ENCODE results near the gene SDK1. TPM values are rescaled to one million over a fixed set of nuclear protein-coding genes. Genes with fewer than 3 reads are reported as not detected.

SDK1 gene
- total RNA-seq, 2 experiments from 2014 or later, result 0.03 to 0.05 TPM

GRCh38 chr7:3979611-3980299 is 678.7 kb downstream of the SDK1 start:
- no peak overlapping the region for H3K4me3 Mint-ChIP-seq
- CTCF ChIA-PET, result no interaction called here
- no peaks in the 10 kb centered on the region for H3K9me3 Mint-ChIP-seq (ENCODE audit: insufficient read depth)
- no peak overlapping the region for H3K27ac Mint-ChIP-seq
- no peaks in the 10 kb centered on the region for H3K27me3 Mint-ChIP-seq (ENCODE audit: low read depth)
- no peaks in the 10 kb centered on the region for H3K4me1 Mint-ChIP-seq (ENCODE audit: low read depth)
- POLR2A ChIA-PET, result no interaction called here
- no peak for DNase-seq
- H3K36me3 Mint-ChIP-seq (ENCODE audit: low read depth), result no peaks in the 10 kb centered on the region
- ATAC-seq, result no peak

DNA sequence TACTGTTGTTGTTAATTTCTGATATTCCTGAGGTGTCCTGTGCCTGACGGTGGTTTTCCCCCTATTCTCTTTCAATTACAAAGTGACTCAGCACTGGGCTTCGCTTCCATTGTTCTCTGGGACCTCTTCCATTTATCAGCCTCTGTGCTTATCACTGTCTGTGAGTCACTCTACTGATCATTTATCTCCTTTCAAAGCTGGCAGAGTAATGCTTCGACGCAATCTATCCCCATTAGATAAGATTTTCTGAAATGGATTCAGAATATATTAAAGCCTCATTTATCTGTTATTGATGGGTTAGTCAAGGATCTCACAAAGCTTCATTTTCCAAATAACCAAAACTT is 679.2 kb downstream of the SDK1 start:
- Mint-ChIP-seq H3K9me3 (ENCODE audit: insufficient read depth) (no peaks in the 10 kb centered on the region), H3K4me1 (ENCODE audit: low read depth) (no peaks in the 10 kb centered on the region), H3K27me3 (ENCODE audit: low read depth) (no peaks in the 10 kb centered on the region), H3K27ac (no peak overlapping the region), H3K4me3 (no peak overlapping the region), H3K36me3 (ENCODE audit: low read depth) (no peaks in the 10 kb centered on the region)
- CTCF ChIA-PET, result no interaction called here
- DNase-seq (no peak), ATAC-seq (no peak)
- POLR2A ChIA-PET, result no interaction called here

DNA sequence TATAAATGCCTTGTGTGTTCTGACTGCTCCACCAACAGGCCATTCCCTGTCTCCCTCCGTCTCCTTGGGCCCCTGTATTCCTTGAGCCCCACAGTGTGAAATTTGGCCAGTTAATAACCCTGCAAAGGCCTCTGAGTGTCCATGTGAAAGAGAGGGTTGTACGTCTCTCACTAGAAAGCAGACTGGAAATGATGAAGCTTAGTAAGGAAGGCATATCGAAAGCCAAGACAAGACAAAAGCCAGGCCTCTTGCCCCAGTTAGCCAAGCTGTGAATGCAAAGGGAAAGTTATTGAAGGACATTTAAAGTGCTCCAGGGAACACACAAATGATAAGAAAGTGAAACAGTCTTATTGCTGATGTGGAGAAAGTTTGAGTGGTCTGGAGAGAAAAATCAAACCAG is 680.2 kb downstream of the SDK1 start:
- ChIA-PET POLR2A (no interaction called here), CTCF (interaction anchor here (1.0 kb wide), 1 partner anchor 12 kb away, joined by 3 read pairs; no protein-coding TSS in a partner anchor)
- H3K36me3 Mint-ChIP-seq (ENCODE audit: low read depth), result no peaks in the 10 kb centered on the region
- no peaks in the 10 kb centered on the region for H3K27me3 Mint-ChIP-seq (ENCODE audit: low read depth)
- DNase-seq (no peak), ATAC-seq (no peak)
- H3K4me1 Mint-ChIP-seq (ENCODE audit: low read depth), result no peaks in the 10 kb centered on the region
- no peak overlapping the region for H3K27ac Mint-ChIP-seq
- no peak overlapping the region for H3K4me3 Mint-ChIP-seq
- no peaks in the 10 kb centered on the region for H3K9me3 Mint-ChIP-seq (ENCODE audit: insufficient read depth)

GRCh38 chr7:3984456-3984855 is 683.4 kb downstream of the SDK1 start:
- Mint-ChIP-seq H3K27ac (no peak overlapping the region), H3K36me3 (ENCODE audit: low read depth) (no peaks in the 10 kb centered on the region), H3K4me3 (no peak overlapping the region), H3K9me3 (ENCODE audit: insufficient read depth) (no peaks in the 10 kb centered on the region), H3K27me3 (ENCODE audit: low read depth) (no peaks in the 10 kb centered on the region), H3K4me1 (ENCODE audit: low read depth) (no peaks in the 10 kb centered on the region)
- ChIA-PET CTCF (no interaction called here), POLR2A (no interaction called here)
- ATAC-seq (no peak), DNase-seq (no peak)

GRCh38 chr7:3986927-3987326 is 685.9 kb downstream of the SDK1 start:
- Mint-ChIP-seq H3K27me3 (ENCODE audit: low read depth) (no peaks in the 10 kb centered on the region), H3K9me3 (ENCODE audit: insufficient read depth) (no peaks in the 10 kb centered on the region), H3K36me3 (ENCODE audit: low read depth) (no peaks in the 10 kb centered on the region), H3K27ac (no peak overlapping the region), H3K4me3 (no peak overlapping the region), H3K4me1 (ENCODE audit: low read depth) (no peaks in the 10 kb centered on the region)
- POLR2A ChIA-PET, result no interaction called here
- DNase-seq, result no peak
- CTCF ChIA-PET, result no interaction called here
- no peak for ATAC-seq

DNA sequence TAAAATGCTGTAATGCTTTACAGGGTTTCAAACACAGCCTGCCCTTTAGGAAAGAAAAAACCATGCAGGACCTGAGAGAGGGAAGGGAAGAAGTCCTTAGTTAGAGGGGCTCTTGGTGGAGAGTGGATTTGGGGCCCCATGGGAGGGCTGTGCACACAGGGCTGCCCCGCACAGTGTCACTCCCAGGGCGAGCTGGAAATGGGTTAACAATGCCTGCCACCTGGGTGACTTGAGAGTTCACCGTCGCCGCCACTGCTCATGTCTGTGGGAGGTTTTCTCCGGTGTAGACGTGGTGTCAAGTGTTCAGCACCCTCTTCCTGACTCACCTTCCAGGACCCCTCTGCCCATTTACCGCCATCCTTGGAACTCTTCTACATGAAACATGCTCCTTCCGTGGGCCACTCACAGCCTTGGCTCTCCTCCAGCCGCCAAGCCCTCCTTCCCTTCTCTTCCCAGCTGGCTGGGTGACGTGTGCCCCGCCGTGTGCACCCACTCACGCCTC is 686.4 kb downstream of the SDK1 start:
- POLR2A ChIA-PET, result no interaction called here
- H3K36me3 Mint-ChIP-seq (ENCODE audit: low read depth), result no peaks in the 10 kb centered on the region
- H3K4me1 Mint-ChIP-seq (ENCODE audit: low read depth), result no peaks in the 10 kb centered on the region
- no peaks in the 10 kb centered on the region for H3K9me3 Mint-ChIP-seq (ENCODE audit: insufficient read depth)
- ATAC-seq, result no peak
- no peak for DNase-seq
- no peak overlapping the region for H3K27ac Mint-ChIP-seq
- H3K27me3 Mint-ChIP-seq (ENCODE audit: low read depth), result no peaks in the 10 kb centered on the region
- no peak overlapping the region for H3K4me3 Mint-ChIP-seq
- CTCF ChIA-PET, result no interaction called here

GRCh38 chr7:3989723-3990122 is 688.7 kb downstream of the SDK1 start:
- no peaks in the 10 kb centered on the region for H3K9me3 Mint-ChIP-seq (ENCODE audit: insufficient read depth)
- no peaks in the 10 kb centered on the region for H3K27me3 Mint-ChIP-seq (ENCODE audit: low read depth)
- ATAC-seq (no peak), DNase-seq (no peak)
- no peak overlapping the region for H3K27ac Mint-ChIP-seq
- H3K4me3 Mint-ChIP-seq, result no peak overlapping the region
- ChIA-PET POLR2A (no interaction called here), CTCF (no interaction called here)
- H3K4me1 Mint-ChIP-seq (ENCODE audit: low read depth), result no peaks in the 10 kb centered on the region
- no peaks in the 10 kb centered on the region for H3K36me3 Mint-ChIP-seq (ENCODE audit: low read depth)

DNA sequence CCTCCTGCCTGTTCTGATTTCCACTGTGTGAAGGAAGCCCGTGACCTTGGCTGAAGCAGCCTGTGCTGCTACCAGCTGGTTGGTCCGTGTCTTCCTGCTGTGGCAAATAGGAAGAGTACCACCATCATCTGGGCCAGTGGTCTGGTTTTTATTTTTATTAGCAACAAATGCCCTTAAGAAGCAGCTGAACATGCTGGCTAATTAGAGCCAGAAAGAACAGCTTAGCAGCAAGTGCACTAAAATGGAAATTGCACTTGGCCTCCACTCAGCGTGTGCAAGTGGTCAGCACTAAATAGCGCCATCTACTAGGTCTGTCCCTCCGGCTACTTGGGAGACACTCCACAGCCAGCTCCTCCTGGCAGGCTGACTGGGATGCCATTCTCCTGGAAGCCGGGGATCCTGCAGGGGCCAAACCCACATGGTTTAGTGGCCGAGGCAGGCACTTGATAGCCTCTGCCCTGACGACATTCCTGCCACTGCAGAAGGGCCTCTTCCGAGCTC is 690.7 kb downstream of the SDK1 start:
- DNase-seq, result no peak
- H3K4me3 Mint-ChIP-seq, result no peak overlapping the region
- CTCF ChIA-PET, result no interaction called here
- no peak overlapping the region for H3K27ac Mint-ChIP-seq
- POLR2A ChIA-PET, result no interaction called here
- no peaks in the 10 kb centered on the region for H3K36me3 Mint-ChIP-seq (ENCODE audit: low read depth)
- no peaks in the 10 kb centered on the region for H3K9me3 Mint-ChIP-seq (ENCODE audit: insufficient read depth)
- no peak for ATAC-seq
- no peaks in the 10 kb centered on the region for H3K27me3 Mint-ChIP-seq (ENCODE audit: low read depth)
- no peaks in the 10 kb centered on the region for H3K4me1 Mint-ChIP-seq (ENCODE audit: low read depth)

GRCh38 chr7:3992841-3993240 is 691.8 kb downstream of the SDK1 start:
- POLR2A ChIA-PET, result no interaction called here
- Mint-ChIP-seq H3K4me1 (ENCODE audit: low read depth) (no peaks in the 10 kb centered on the region), H3K36me3 (ENCODE audit: low read depth) (no peaks in the 10 kb centered on the region), H3K4me3 (no peak overlapping the region), H3K27ac (no peak overlapping the region), H3K27me3 (ENCODE audit: low read depth) (no peaks in the 10 kb centered on the region), H3K9me3 (ENCODE audit: insufficient read depth) (no peaks in the 10 kb centered on the region)
- ATAC-seq, result no peak
- CTCF ChIA-PET, result no interaction called here
- DNase-seq, result no peak

GRCh38 chr7:3994764-3995163 is 693.7 kb downstream of the SDK1 start:
- no peak overlapping the region for H3K27ac Mint-ChIP-seq
- no peak for DNase-seq
- H3K4me1 Mint-ChIP-seq (ENCODE audit: low read depth), result no peaks in the 10 kb centered on the region
- no peaks in the 10 kb centered on the region for H3K36me3 Mint-ChIP-seq (ENCODE audit: low read depth)
- ChIA-PET POLR2A (no interaction called here), CTCF (no interaction called here)
- ATAC-seq, result no peak
- H3K4me3 Mint-ChIP-seq, result no peak overlapping the region
- H3K27me3 Mint-ChIP-seq (ENCODE audit: low read depth), result no peaks in the 10 kb centered on the region
- no peaks in the 10 kb centered on the region for H3K9me3 Mint-ChIP-seq (ENCODE audit: insufficient read depth)

GRCh38 chr7:3995187-3995586 is 694.1 kb downstream of the SDK1 start:
- Mint-ChIP-seq H3K36me3 (ENCODE audit: low read depth) (no peaks in the 10 kb centered on the region), H3K27ac (no peak overlapping the region), H3K4me3 (no peak overlapping the region), H3K9me3 (ENCODE audit: insufficient read depth) (no peaks in the 10 kb centered on the region), H3K4me1 (ENCODE audit: low read depth) (no peaks in the 10 kb centered on the region), H3K27me3 (ENCODE audit: low read depth) (no peaks in the 10 kb centered on the region)
- ChIA-PET POLR2A (no interaction called here), CTCF (no interaction called here)
- DNase-seq, result no peak
- ATAC-seq, result no peak

- no peak overlapping the region for H3K4me3 Mint-ChIP-seq
- CTCF ChIA-PET, result no interaction called here
- ATAC-seq, result no peak
- DNase-seq, result no peak
- no peaks in the 10 kb centered on the region for H3K4me1 Mint-ChIP-seq (ENCODE audit: low read depth)
- H3K27me3 Mint-ChIP-seq (ENCODE audit: low read depth), result no peaks in the 10 kb centered on the region
- no peaks in the 10 kb centered on the region for H3K36me3 Mint-ChIP-seq (ENCODE audit: low read depth)
- no peaks in the 10 kb centered on the region for H3K9me3 Mint-ChIP-seq (ENCODE audit: insufficient read depth)
- POLR2A ChIA-PET, result no interaction called here
- H3K27ac Mint-ChIP-seq, result no peak overlapping the region
These were observed 697.0 kb downstream of the SDK1 start for GRCh38 chr7:3998060-3998459.

GRCh38 chr7:4000139-4000538 is 699.1 kb downstream of the SDK1 start:
- Mint-ChIP-seq H3K36me3 (ENCODE audit: low read depth) (no peaks in the 10 kb centered on the region), H3K4me3 (no peak overlapping the region), H3K9me3 (ENCODE audit: insufficient read depth) (no peaks in the 10 kb centered on the region), H3K27me3 (ENCODE audit: low read depth) (no peaks in the 10 kb centered on the region), H3K4me1 (ENCODE audit: low read depth) (no peaks in the 10 kb centered on the region), H3K27ac (no peak overlapping the region)
- ChIA-PET POLR2A (interaction anchor here (0.8 kb wide), 1 partner anchor 193 kb away, joined by 3 read pairs; no protein-coding TSS in a partner anchor), CTCF (no interaction called here)
- DNase-seq, result no peak
- ATAC-seq, result no peak

Data from activated CD8-positive, alpha-beta T cell treated with anti-CD3 and anti-CD28 coated beads, Interleukin-2, amount 10 ng/mL, durations not matched to agents 7 days and 5 days (primary cell).